HG03097 (cell line): ENCODE results near the gene DRGX.

Experiments
- ATAC-seq: cut with Tn5 transposase; IDR thresholded peaks from one replicate; pipeline ENCODE4 v1.9.1; 2021; ENCODE audit not compliant: unreplicated experiment, low FRiP score

Gene DRGX

GRCh38 chr10:49323896-49324270, 72.0 kb downstream of the DRGX start:
- ATAC-seq: no peak

DNA sequence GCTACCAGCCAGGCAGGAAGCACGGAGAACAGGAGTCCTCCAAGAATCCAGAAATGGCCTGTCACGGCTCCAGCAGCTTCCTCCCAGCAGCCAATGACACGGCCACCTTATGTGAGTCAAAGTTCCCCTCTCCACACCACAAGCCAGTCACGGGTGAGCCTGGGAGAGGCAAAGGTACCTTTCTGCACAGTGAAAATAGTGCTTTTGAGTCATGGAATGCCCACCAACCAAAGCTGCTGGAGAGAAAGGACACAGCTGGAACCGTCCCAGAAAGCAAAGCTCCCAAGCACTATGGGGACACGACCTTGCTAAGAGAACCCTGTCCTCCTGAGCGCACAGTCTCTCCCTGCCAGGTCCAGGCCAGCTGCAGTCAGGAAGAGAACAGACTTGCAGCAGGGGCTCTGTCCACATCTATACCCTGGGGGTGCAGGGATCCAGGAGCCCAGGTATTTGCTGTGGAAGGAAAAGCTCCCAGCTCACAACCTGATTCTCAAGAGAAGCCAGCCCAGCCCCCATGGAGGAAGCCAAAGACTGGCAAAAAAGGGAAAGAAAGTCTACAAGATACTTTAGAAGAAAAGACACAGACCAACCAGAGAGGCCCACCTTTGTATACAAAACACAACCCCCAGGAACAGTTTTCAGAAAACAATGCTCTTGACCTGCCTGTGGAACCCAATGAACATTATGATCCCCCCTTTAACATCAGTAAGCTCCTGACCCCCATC, 72.6 kb downstream of the DRGX start:
- no peak for ATAC-seq

GRCh38 chr10:49322371-49323170, 73.3 kb downstream of the DRGX start:
- ATAC-seq: no peak

DNA sequence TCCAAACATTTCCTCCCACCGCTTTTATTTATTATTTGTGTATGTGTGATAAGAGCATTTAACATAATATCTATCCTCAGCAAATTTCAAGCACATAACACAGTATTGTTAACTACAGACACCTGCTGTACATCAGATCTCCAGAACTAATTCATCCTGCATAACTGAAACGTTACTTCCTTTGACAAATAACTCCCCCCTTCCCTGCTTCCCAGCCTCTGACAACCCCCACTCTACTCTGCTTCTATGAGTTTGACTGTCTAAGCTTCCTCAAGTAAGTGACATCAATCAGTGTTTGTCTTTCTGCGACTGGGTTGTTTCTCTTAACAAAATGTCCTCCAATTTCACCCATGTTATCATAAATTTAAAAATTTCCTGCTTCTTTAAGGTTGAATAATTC, 74.9 kb downstream of the DRGX start:
- no peak for ATAC-seq

DNA sequence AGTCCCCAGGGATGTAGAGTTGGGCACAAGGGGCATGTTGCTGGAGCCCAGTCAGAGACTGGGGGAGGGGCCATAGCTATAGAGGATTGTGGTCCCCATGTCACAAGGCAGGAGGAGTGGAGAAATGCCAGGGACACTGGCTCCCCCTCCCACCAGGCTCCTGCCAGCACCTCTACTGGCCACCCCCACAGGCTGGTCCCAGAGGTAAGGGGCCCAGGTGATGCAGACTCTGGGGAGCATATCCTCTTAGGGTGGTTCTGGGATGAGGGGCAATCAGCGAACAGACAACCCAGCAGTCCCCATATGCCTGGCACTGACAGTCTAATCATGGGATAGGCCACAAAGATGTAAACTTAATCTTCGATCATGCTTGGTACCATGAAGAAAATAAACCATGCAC, 75.7 kb downstream of the DRGX start:
- no peak for ATAC-seq

DNA sequence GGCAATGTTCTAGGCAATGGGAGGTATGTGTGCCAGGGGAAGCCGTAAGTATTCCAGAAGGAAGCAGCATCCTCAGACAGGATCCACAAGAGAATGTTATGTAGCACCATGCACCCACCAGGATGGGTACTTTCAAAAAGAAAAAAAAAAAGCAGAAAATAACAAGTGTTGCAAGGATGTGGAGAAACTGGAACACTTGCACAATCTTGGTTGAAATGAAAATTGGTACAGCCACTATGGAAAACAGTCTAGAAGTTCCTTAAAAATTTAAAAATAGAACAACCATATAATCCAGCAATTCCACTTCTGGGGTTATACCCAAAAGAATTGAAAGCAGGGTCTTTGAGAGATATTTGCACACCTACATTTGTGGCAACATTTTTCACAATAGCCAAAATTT, 76.7 kb downstream of the DRGX start:
- ATAC-seq: no peak

DNA sequence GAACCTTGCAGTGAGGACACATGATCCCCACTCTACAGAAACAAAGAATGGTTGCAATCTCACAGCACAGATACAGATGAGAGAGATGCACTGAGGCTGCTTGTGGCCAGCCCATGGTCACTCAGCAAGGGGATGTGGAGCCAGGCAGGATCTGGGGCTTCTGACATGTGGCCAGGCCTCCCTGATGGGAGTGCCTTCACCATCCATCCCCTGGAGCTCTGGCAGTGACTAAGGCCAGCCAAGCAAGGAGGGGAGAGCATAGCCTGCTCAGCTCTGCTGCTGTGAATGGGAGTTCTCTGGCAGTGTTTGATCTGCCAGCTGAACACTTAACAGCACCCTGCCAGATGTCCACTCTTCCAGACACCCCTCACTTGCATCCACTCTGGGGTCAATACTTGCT, 77.1 kb downstream of the DRGX start:
- no peak for ATAC-seq

DNA sequence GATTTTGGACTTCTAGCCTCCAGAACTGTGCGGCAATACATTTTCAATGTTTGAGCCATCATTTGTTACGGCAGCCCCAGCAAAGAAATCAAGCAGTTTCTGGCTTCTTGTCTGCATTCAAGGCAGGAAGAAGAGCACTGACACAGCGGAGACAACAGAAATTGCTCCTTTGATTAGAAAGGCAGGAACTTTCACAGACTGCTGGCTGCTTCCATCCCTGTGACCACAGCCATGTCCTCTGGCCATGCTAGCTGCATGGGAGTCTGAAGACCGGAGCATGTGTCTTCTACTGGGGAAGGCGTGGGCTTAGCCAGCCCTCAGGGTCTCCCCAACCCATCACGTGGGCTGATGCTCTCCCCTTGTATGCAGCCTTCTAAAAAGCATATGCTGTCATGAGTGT, 77.9 kb downstream of the DRGX start:
- ATAC-seq: no peak

GRCh38 chr10:49314806-49315205, 81.1 kb downstream of the DRGX start:
- no peak for ATAC-seq
